SJSA1 (cell line): ENCODE results near the gene SS18L1. TPM values are rescaled to one million over a fixed set of nuclear protein-coding genes. Genes with fewer than 3 reads are reported as not detected.

Experiments used
- DNase-seq, 2 experiments: peaks; one replicate each; pipeline ENCODE4 v3.0.0-alpha.2; 2015 to 2020; ENCODE audit warnings: low spot score in 2 of 2, low read depth in 1 of 2
- H3K27ac ChIP-seq: fragments of 250-450 bp; sonication (Bioruptor Pico); 2 replicates; pipeline ENCODE4 v1.5.1; 2020; ENCODE audit warnings: mild to moderate bottlenecking, moderate library complexity
- H3K27me3 ChIP-seq: fragments of 250-450 bp; sonication (Bioruptor Pico); replicated peaks from 2 replicates; pipeline ENCODE4 v1.5.1; 2020; ENCODE audit warnings: mild to moderate bottlenecking, moderate library complexity
- H3K36me3 ChIP-seq: fragments of 250-450 bp; sonication (Bioruptor Pico); 2 replicates; pipeline ENCODE4 v1.5.1; 2020; ENCODE audit warnings: mild to moderate bottlenecking
- H3K4me1 ChIP-seq: fragments of 250-450 bp; sonication (Bioruptor Pico); replicated peaks from 2 replicates; pipeline ENCODE4 v1.6.1; 2021; ENCODE audit warnings: mild to moderate bottlenecking
- H3K4me3 ChIP-seq: fragments of 250-450 bp; sonication (Bioruptor Pico); 2 replicates; pipeline ENCODE4 v1.5.1; 2020; ENCODE audit warnings: mild to moderate bottlenecking
- H3K9me3 ChIP-seq: fragments of 250-450 bp; sonication (Bioruptor Pico); replicated peaks from 2 replicates; pipeline ENCODE4 v1.5.1; 2020; ENCODE audit warnings: mild to moderate bottlenecking
- total RNA-seq: library from RNA; depleted of rRNA; stranded (reverse); fragments of >200 nt; shearing (Covaris generic); gene quantifications from 2 replicates; pipeline ENCODE4 v1.2.3, GENCODE V29; 2014

SS18L1 gene
- total RNA-seq, 1 experiment from 2014 or later = 14.2 TPM

- Histone ChIP-seq H3K27ac (no peak overlapping the region), H3K36me3 (peaks cover 26% of the 10 kb centered on the region), H3K4me1 (peaks cover 12% of the 10 kb centered on the region), H3K9me3 (no peaks in the 10 kb centered on the region), H3K4me3 (no peak overlapping the region), H3K27me3 (no peaks in the 10 kb centered on the region)
- no peak for DNase-seq
These were observed 42.5 kb downstream of the SS18L1 start for GRCh38 chr20:62186096-62186426.

GRCh38 chr20:62186887-62187866 lies 43.6 kb downstream of the SS18L1 start:
- no peak overlapping the region for H3K4me3 ChIP-seq
- peaks cover 25% of the 10 kb centered on the region for H3K36me3 ChIP-seq
- H3K27ac ChIP-seq = no peak overlapping the region
- peaks cover 6% of the 10 kb centered on the region for H3K4me1 ChIP-seq
- no peaks in the 10 kb centered on the region for H3K27me3 ChIP-seq
- no peak for DNase-seq
- no peaks in the 10 kb centered on the region for H3K9me3 ChIP-seq

GRCh38 chr20:62190639-62191411 lies 47.3 kb downstream of the SS18L1 start:
- DNase-seq = no peak
- Histone ChIP-seq H3K4me3 (no peak overlapping the region), H3K27ac (no peak overlapping the region), H3K36me3 (peaks cover 26% of the 10 kb centered on the region), H3K9me3 (no peaks in the 10 kb centered on the region), H3K4me1 (no peaks in the 10 kb centered on the region), H3K27me3 (no peaks in the 10 kb centered on the region)

- no peak overlapping the region for H3K4me3 ChIP-seq
- no peaks in the 10 kb centered on the region for H3K4me1 ChIP-seq
- H3K27me3 ChIP-seq = no peaks in the 10 kb centered on the region
- H3K9me3 ChIP-seq = no peaks in the 10 kb centered on the region
- DNase-seq = no peak
- H3K27ac ChIP-seq = no peak overlapping the region
- H3K36me3 ChIP-seq = peaks cover 29% of the 10 kb centered on the region
These were observed 48.4 kb downstream of the SS18L1 start for GRCh38 chr20:62191781-62192559.

GRCh38 chr20:62192635-62193034 lies 49.1 kb downstream of the SS18L1 start:
- Histone ChIP-seq H3K27me3 (no peaks in the 10 kb centered on the region), H3K4me1 (no peaks in the 10 kb centered on the region), H3K4me3 (no peak overlapping the region), H3K36me3 (peaks cover 30% of the 10 kb centered on the region), H3K27ac (no peak overlapping the region), H3K9me3 (no peaks in the 10 kb centered on the region)
- no peak for DNase-seq

- H3K36me3 ChIP-seq = peaks cover 38% of the 10 kb centered on the region
- no peak for DNase-seq
- no peaks in the 10 kb centered on the region for H3K4me1 ChIP-seq
- no peak overlapping the region for H3K27ac ChIP-seq
- no peaks in the 10 kb centered on the region for H3K27me3 ChIP-seq
- no peak overlapping the region for H3K4me3 ChIP-seq
- H3K9me3 ChIP-seq = no peaks in the 10 kb centered on the region
These were observed 49.8 kb downstream of the SS18L1 start for GRCh38 chr20:62193079-62194025.

- H3K27ac ChIP-seq = no peak overlapping the region
- no peaks in the 10 kb centered on the region for H3K4me1 ChIP-seq
- no peaks in the 10 kb centered on the region for H3K27me3 ChIP-seq
- H3K4me3 ChIP-seq = no peak overlapping the region
- H3K9me3 ChIP-seq = no peaks in the 10 kb centered on the region
- DNase-seq = no peak
- peaks cover 45% of the 10 kb centered on the region for H3K36me3 ChIP-seq
These were observed 51.5 kb downstream of the SS18L1 start for GRCh38 chr20:62195075-62195405.

- Histone ChIP-seq H3K27ac (no peak overlapping the region), H3K4me3 (no peak overlapping the region), H3K36me3 (peaks cover 45% of the 10 kb centered on the region), H3K9me3 (no peaks in the 10 kb centered on the region), H3K27me3 (no peaks in the 10 kb centered on the region), H3K4me1 (no peaks in the 10 kb centered on the region)
- DNase-seq = no peak
These were observed 52.2 kb downstream of the SS18L1 start for GRCh38 chr20:62195736-62196135.

GRCh38 chr20:62196286-62196685 lies 52.7 kb downstream of the SS18L1 start:
- Histone ChIP-seq H3K9me3 (no peaks in the 10 kb centered on the region), H3K36me3 (peaks cover 48% of the 10 kb centered on the region), H3K4me1 (no peaks in the 10 kb centered on the region), H3K4me3 (no peak overlapping the region), H3K27me3 (no peaks in the 10 kb centered on the region), H3K27ac (no peak overlapping the region)
- DNase-seq = no peak

- Histone ChIP-seq H3K4me1 (no peaks in the 10 kb centered on the region), H3K4me3 (no peak overlapping the region), H3K27me3 (no peaks in the 10 kb centered on the region), H3K9me3 (no peaks in the 10 kb centered on the region), H3K27ac (no peak overlapping the region), H3K36me3 (peaks cover 58% of the 10 kb centered on the region)
- DNase-seq = no peak
These were observed 53.7 kb downstream of the SS18L1 start for GRCh38 chr20:62197311-62197710.

- Histone ChIP-seq H3K27me3 (no peaks in the 10 kb centered on the region), H3K9me3 (no peaks in the 10 kb centered on the region), H3K36me3 (peaks cover 61% of the 10 kb centered on the region), H3K27ac (no peak overlapping the region), H3K4me1 (no peaks in the 10 kb centered on the region), H3K4me3 (no peak overlapping the region)
- DNase-seq = no peak
These were observed 54.2 kb downstream of the SS18L1 start for GRCh38 chr20:62197801-62198200.

- Histone ChIP-seq H3K27ac (no peak overlapping the region), H3K4me3 (no peak overlapping the region), H3K4me1 (no peaks in the 10 kb centered on the region), H3K36me3 (peaks cover 62% of the 10 kb centered on the region), H3K27me3 (no peaks in the 10 kb centered on the region), H3K9me3 (no peaks in the 10 kb centered on the region)
- no peak for DNase-seq
These were observed 54.9 kb downstream of the SS18L1 start for GRCh38 chr20:62198496-62198895.

- no peaks in the 10 kb centered on the region for H3K4me1 ChIP-seq
- H3K36me3 ChIP-seq = peaks cover 63% of the 10 kb centered on the region
- no peak overlapping the region for H3K4me3 ChIP-seq
- H3K27me3 ChIP-seq = no peaks in the 10 kb centered on the region
- DNase-seq = no peak
- no peak overlapping the region for H3K27ac ChIP-seq
- H3K9me3 ChIP-seq = no peaks in the 10 kb centered on the region
These were observed 55.4 kb downstream of the SS18L1 start for GRCh38 chr20:62198931-62199330.
